Measurements from ENCODE around the gene INTS11. TPM values are rescaled to one million over a fixed set of nuclear protein-coding genes. Genes with fewer than 3 reads are reported as not detected.

The INTS11 gene
- total and polyA plus RNA-seq, 9 of the 15 experiments (the other 6 are each of a cell fraction or from before 2014, with no cell fraction given) = 3.6 to 183 (median 110) TPM

DNA sequence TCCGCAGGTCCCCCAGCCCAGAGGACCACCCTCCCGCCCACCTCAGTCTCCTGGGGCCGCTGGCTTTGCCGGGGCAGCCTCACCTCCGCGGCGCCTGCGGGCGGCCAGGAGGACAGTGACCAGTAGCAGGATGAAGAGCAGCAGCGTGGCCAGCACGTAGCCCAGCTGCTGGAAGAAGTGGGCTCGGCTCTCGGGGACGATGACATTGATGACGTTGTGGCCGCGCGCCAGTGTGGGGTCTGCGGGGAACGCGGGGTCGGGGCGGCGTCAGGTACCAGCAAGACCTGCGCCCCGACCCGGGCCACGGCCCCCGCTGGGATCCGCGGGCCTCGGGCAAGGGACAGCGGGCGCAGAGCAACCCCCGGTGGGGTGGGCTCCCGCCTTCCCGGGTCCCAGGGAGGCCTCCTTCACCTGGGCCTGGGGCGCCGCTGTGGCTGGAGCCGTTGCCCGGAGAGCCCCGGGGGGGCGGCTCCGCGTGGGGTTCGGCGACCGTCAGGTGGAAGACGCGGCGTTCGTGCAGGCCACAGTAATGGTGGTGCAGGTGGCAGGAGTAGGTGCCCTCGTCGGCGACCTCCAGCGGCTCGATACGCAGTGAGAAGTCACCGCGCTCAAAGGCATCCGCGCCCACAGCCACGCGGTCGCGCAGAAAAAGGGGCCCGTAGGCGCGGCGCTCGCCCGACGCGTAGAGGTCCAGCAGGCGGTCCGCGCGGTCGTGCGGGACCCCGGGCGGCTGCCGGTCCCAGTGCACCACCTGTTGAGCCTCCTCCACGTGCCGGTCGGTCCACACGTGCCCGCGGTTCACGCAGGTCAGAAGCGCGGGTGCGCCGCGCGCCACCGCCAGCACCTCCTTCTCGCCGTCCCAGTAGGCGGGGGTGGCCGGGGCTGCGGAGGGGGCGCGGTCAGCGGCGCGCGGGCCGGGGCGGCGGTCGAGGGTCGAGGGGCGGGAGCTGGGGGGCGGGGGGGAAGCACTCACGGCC lies 30.1 kb upstream of the INTS11 start (continued):
- TF ChIP-seq, protein P1, sequence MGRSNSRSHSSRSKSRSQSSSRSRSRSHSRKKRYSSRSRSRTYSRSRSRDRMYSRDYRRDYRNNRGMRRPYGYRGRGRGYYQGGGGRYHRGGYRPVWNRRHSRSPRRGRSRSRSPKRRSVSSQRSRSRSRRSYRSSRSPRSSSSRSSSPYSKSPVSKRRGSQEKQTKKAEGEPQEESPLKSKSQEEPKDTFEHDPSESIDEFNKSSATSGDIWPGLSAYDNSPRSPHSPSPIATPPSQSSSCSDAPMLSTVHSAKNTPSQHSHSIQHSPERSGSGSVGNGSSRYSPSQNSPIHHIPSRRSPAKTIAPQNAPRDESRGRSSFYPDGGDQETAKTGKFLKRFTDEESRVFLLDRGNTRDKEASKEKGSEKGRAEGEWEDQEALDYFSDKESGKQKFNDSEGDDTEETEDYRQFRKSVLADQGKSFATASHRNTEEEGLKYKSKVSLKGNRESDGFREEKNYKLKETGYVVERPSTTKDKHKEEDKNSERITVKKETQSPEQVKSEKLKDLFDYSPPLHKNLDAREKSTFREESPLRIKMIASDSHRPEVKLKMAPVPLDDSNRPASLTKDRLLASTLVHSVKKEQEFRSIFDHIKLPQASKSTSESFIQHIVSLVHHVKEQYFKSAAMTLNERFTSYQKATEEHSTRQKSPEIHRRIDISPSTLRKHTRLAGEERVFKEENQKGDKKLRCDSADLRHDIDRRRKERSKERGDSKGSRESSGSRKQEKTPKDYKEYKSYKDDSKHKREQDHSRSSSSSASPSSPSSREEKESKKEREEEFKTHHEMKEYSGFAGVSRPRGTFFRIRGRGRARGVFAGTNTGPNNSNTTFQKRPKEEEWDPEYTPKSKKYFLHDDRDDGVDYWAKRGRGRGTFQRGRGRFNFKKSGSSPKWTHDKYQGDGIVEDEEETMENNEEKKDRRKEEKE (IDR thresholded peaks at IDR 0.05; ENCODE audit: borderline replicate concordance in 1 of 2, control insufficient read depth in 1 of 2, low read depth in 2 of 2, low read length in 1 of 2) = no peak
- TF ChIP-seq XRCC3 (IDR thresholded peaks at IDR 0.05) (no peak), POLR2G (IDR thresholded peaks at IDR 0.05; ENCODE audit: low read depth, low read length) (peak; percentile 66; the same call in 1 of the 2 replicates), ZNF23 (CRISPR knock-in tag; IDR thresholded peaks at IDR 0.05) (no peak)

Data from K562 (cell line).